ENCODE results near the gene RFX8. TPM values are rescaled to one million over a fixed set of nuclear protein-coding genes. Genes with fewer than 3 reads are reported as not detected.

The RFX8 gene
- total RNA-seq, result 1.8 and 3.7 TPM in 2 replicates

DNA sequence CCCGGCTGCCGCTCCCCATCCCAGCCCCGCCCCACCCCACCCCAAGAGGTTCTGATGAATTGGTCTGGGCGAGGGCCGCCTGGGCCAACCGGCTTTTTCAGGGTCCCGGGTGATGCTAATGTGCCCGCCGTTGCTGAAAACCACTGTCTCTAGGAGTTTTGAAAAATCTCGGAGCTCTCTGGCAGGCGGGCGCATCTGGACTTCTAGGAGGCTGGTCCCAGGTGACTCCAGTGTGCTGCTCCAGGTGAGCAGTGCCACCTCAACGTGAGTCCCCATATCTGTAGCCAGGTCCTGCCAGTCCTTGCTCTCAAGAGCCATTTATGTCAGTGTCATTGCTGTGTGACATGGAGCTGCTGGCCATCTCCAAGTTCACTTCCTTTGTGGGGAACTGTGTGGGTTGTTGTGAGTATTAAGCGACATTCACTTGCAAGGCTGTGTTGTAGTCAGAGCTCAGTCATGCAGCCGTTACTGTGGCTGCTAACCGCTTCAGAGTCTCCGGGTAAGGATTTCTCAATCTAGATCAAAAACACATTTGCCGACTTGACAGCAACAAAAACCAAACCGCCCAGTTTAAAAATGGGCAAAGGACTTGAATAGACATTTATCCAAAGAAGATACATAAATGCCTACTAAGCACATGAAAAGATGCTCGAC is at the start of gene RFX8:
RFX8 (minus strand) TSS at position 382 of the 654 bp plus-strand sequence. CDS start 8,264 bp downstream, outside the sequence.

DNA sequence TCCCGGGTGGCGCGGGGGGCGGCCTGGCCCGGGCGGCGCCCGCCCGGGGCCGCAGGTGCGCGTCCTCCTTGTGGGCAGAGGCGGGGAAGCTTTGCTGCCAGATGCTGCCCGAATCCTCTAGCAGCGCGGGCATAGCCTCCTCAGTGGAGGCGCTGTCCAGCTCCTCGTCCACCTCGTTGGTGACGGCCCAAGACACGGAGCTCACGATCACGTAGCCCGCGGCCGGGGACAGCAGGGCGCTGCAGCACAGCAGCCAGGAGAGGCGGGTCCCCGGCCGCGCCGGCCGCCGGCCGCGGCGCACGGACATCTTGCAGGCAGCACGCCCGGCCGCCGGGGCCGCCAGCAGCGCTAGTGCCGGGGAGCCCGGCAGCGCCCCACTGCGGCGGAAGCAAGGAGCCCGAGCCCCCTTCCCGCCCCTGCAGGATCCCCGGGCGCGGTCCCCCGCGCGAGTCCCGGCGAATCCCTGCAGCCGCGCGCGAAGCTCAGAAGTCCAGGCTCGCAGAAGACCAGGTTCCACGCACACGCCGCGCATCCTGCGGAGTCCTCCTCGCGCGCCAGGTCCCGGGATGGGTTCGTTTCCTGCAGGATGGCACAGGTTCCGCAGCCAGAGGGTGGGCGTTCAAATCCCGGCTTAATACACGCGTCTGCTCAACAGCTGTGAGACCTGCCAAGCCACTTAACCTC is 87.6 kb downstream of the RFX8 start, which contains the start of gene CREG2:
CREG2 (minus strand) TSS at position 353 of the 684 bp plus-strand sequence; CDS start at position 307, 46 bp downstream.

Other genes starting within 250 kb of the RFX8 start
- gene CNOT11, start 222.2 kb downstream of the RFX8 start, total RNA-seq, result 39.5 and 52.1 TPM in 2 replicates
- gene RNF149, start 166.4 kb downstream of the RFX8 start, total RNA-seq, result 34.0 and 34.9 TPM in 2 replicates
- 0.18 and 0.58 TPM in 2 replicates for gene CREG2, start 87.6 kb downstream of the RFX8 start, total RNA-seq
- 120 and 137 TPM in 2 replicates for gene MAP4K4, start 222.6 kb upstream of the RFX8 start, total RNA-seq

Data from myometrial cell (primary cell).